Measurements from ENCODE around the gene GALNT16.

The GALNT16 gene

GRCh38 chr14:69349091-69349777 lies 89.3 kb downstream of the GALNT16 start:
- Histone ChIP-seq H3K9ac (ENCODE audit: low read depth in 1 of 2, low read length in 2 of 2) (no peak overlapping the region), H3K27me3 (ENCODE audit: control insufficient read depth in 1 of 2, insufficient read depth in 2 of 2, low read length in 2 of 2) (peaks cover 0 to 5% of the 10 kb centered on the region in 2 donors), H3K4me3 (ENCODE audit: low read depth in 1 of 2, low read length in 2 of 2) (no peak overlapping the region), H3K9me3 (ENCODE audit: control insufficient read depth in 1 of 2, low read length in 2 of 2) (no peaks in the 10 kb centered on the region), H3K27ac (ENCODE audit: low read depth, low read length) (no peak overlapping the region), H3K36me3 (ENCODE audit: control insufficient read depth in 1 of 2, insufficient read depth in 2 of 2, low read length in 2 of 2) (no peaks in the 10 kb centered on the region), H3K4me1 (ENCODE audit: control insufficient read depth in 1 of 2, insufficient read depth in 2 of 2, low read length in 2 of 2) (peaks cover 6 to 7% of the 10 kb centered on the region in 2 donors)

- H3K4me1 ChIP-seq (ENCODE audit: control insufficient read depth in 1 of 2, insufficient read depth in 2 of 2, low read length in 2 of 2) = peaks cover 15 to 19% of the 10 kb centered on the region in 2 donors
- H3K36me3 ChIP-seq (ENCODE audit: control insufficient read depth in 1 of 2, insufficient read depth in 2 of 2, low read length in 2 of 2) = no peaks in the 10 kb centered on the region
- no peaks in the 10 kb centered on the region for H3K9me3 ChIP-seq (ENCODE audit: control insufficient read depth in 1 of 2, low read length in 2 of 2)
- no peak overlapping the region for H3K4me3 ChIP-seq (ENCODE audit: low read depth in 1 of 2, low read length in 2 of 2)
- no peak overlapping the region for H3K9ac ChIP-seq (ENCODE audit: low read depth in 1 of 2, low read length in 2 of 2)
- H3K27me3 ChIP-seq (ENCODE audit: control insufficient read depth in 1 of 2, insufficient read depth in 2 of 2, low read length in 2 of 2) = peaks cover 0 to 5% of the 10 kb centered on the region in 2 donors
- no peak overlapping the region for H3K27ac ChIP-seq (ENCODE audit: low read depth, low read length)
Measured at GRCh38 chr14:69350892-69351291, 90.9 kb downstream of the GALNT16 start.

GRCh38 chr14:69351385-69351784 lies 91.4 kb downstream of the GALNT16 start:
- no peak overlapping the region for H3K27ac ChIP-seq (ENCODE audit: low read depth, low read length)

DNA sequence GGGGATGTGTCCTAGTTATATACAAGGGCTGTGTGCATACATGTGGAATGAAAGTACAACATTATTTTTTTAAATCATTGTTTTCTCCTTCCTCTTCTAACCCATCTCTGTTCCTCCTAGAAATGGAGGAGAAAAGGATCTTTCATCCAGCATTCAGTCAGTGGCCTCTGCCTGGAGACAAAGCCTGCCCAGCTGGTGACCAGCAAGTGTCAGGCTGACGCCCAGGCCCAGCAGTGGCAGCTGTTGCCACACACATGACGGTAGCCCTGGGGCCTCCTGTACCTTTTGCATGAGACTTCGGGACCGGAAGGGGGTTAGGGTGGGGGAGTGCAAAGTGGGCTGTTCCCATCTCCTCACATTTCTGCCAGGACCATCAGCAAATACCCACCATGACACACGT lies 92.0 kb downstream of the GALNT16 start:
- no peak overlapping the region for H3K9ac ChIP-seq (ENCODE audit: low read depth in 1 of 2, low read length in 2 of 2)
- H3K4me1 ChIP-seq (ENCODE audit: control insufficient read depth in 1 of 2, insufficient read depth in 2 of 2, low read length in 2 of 2) = peaks cover 15 to 19% of the 10 kb centered on the region in 2 donors
- H3K36me3 ChIP-seq (ENCODE audit: control insufficient read depth in 1 of 2, insufficient read depth in 2 of 2, low read length in 2 of 2) = no peaks in the 10 kb centered on the region
- H3K9me3 ChIP-seq (ENCODE audit: control insufficient read depth in 1 of 2, low read length in 2 of 2) = no peaks in the 10 kb centered on the region
- no peak overlapping the region for H3K27ac ChIP-seq (ENCODE audit: low read depth, low read length)
- peaks cover 0 to 5% of the 10 kb centered on the region in 2 donors for H3K27me3 ChIP-seq (ENCODE audit: control insufficient read depth in 1 of 2, insufficient read depth in 2 of 2, low read length in 2 of 2)
- no peak overlapping the region for H3K4me3 ChIP-seq (ENCODE audit: low read depth in 1 of 2, low read length in 2 of 2)

More at GRCh38 chr14:69351385-69351784, 91.4 kb downstream of the GALNT16 start:
- Histone ChIP-seq H3K9me3 (ENCODE audit: control insufficient read depth in 1 of 2, low read length in 2 of 2) (no peaks in the 10 kb centered on the region), H3K27me3 (ENCODE audit: control insufficient read depth in 1 of 2, insufficient read depth in 2 of 2, low read length in 2 of 2) (peaks cover 0 to 5% of the 10 kb centered on the region in 2 donors), H3K36me3 (ENCODE audit: control insufficient read depth in 1 of 2, insufficient read depth in 2 of 2, low read length in 2 of 2) (no peaks in the 10 kb centered on the region), H3K4me1 (ENCODE audit: control insufficient read depth in 1 of 2, insufficient read depth in 2 of 2, low read length in 2 of 2) (peaks cover 15 to 19% of the 10 kb centered on the region in 2 donors), H3K4me3 (ENCODE audit: low read depth in 1 of 2, low read length in 2 of 2) (no peak overlapping the region), H3K9ac (ENCODE audit: low read depth in 1 of 2, low read length in 2 of 2) (no peak overlapping the region)

GRCh38 chr14:69353168-69353567 lies 93.2 kb downstream of the GALNT16 start:
- no peaks in the 10 kb centered on the region for H3K27me3 ChIP-seq (ENCODE audit: control insufficient read depth in 1 of 2, insufficient read depth in 2 of 2, low read length in 2 of 2)
- H3K9me3 ChIP-seq (ENCODE audit: control insufficient read depth in 1 of 2, low read length in 2 of 2) = no peaks in the 10 kb centered on the region
- H3K36me3 ChIP-seq (ENCODE audit: control insufficient read depth in 1 of 2, insufficient read depth in 2 of 2, low read length in 2 of 2) = no peaks in the 10 kb centered on the region
- no peak overlapping the region for H3K27ac ChIP-seq (ENCODE audit: low read depth, low read length)
- H3K4me3 ChIP-seq (ENCODE audit: low read depth in 1 of 2, low read length in 2 of 2) = no peak overlapping the region
- no peak overlapping the region for H3K9ac ChIP-seq (ENCODE audit: low read depth in 1 of 2, low read length in 2 of 2)
- H3K4me1 ChIP-seq (ENCODE audit: control insufficient read depth in 1 of 2, insufficient read depth in 2 of 2, low read length in 2 of 2) = peaks cover 15 to 19% of the 10 kb centered on the region in 2 donors

DNA sequence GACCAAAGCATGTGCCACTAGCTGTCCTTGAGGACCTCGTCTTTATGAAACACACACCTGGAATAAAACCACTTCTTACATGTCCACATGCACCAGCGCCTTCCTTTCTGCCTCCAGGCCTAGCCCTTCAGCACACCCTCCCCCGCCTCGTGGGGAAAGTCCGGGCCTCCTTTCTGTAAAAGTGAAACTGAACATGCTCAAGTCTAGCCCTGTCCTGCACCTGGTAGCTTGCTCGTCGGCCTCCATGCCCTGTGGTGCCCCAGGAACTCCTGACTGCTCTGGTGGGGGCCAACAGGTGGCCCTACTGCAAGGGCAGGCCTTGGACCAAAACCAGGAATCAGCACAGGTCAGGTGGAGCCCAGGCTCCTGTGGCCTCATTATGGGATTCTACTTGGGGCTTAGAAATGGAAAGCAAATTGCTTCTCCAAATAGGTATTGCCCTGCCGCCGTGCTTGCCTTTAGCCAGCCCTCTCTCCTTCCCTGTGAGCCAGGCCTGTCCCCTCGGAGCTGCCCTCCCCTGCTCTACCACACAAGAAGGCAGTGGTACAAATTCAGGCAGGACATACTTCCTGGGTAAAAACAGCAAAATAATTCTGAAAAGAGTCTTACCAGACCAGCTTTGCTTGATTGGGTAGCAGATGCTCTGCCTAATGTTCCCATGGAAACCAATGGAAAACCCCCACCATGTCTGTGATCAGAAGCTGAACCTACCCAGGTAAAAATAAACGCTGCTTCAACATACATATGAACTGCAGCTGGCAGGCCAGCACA lies 94.6 kb downstream of the GALNT16 start:
- Histone ChIP-seq H3K9ac (ENCODE audit: low read depth in 1 of 2, low read length in 2 of 2) (peak overlapping the region; percentile 33 to 39), H3K36me3 (ENCODE audit: control insufficient read depth in 1 of 2, insufficient read depth in 2 of 2, low read length in 2 of 2) (no peaks in the 10 kb centered on the region), H3K9me3 (ENCODE audit: control insufficient read depth in 1 of 2, low read length in 2 of 2) (no peaks in the 10 kb centered on the region), H3K27me3 (ENCODE audit: control insufficient read depth in 1 of 2, insufficient read depth in 2 of 2, low read length in 2 of 2) (no peaks in the 10 kb centered on the region), H3K4me1 (ENCODE audit: control insufficient read depth in 1 of 2, insufficient read depth in 2 of 2, low read length in 2 of 2) (peaks cover 15 to 19% of the 10 kb centered on the region in 2 donors), H3K27ac (ENCODE audit: low read depth, low read length) (no peak overlapping the region), H3K4me3 (ENCODE audit: low read depth in 1 of 2, low read length in 2 of 2) (peak overlapping the region; percentile 15 to 46)

- no peak overlapping the region for H3K9ac ChIP-seq (ENCODE audit: low read depth in 1 of 2, low read length in 2 of 2)
- H3K4me3 ChIP-seq (ENCODE audit: low read depth in 1 of 2, low read length in 2 of 2) = no peak overlapping the region
- H3K36me3 ChIP-seq (ENCODE audit: control insufficient read depth in 1 of 2, insufficient read depth in 2 of 2, low read length in 2 of 2) = no peaks in the 10 kb centered on the region
- H3K4me1 ChIP-seq (ENCODE audit: control insufficient read depth in 1 of 2, insufficient read depth in 2 of 2, low read length in 2 of 2) = peaks cover 15 to 19% of the 10 kb centered on the region in 2 donors
- no peak overlapping the region for H3K27ac ChIP-seq (ENCODE audit: low read depth, low read length)
- no peaks in the 10 kb centered on the region for H3K27me3 ChIP-seq (ENCODE audit: control insufficient read depth in 1 of 2, insufficient read depth in 2 of 2, low read length in 2 of 2)
- no peaks in the 10 kb centered on the region for H3K9me3 ChIP-seq (ENCODE audit: control insufficient read depth in 1 of 2, low read length in 2 of 2)
Measured at GRCh38 chr14:69355154-69355597, 95.2 kb downstream of the GALNT16 start.

GRCh38 chr14:69355607-69356281 lies 95.8 kb downstream of the GALNT16 start:
- Histone ChIP-seq H3K9ac (ENCODE audit: low read depth in 1 of 2, low read length in 2 of 2) (no peak overlapping the region), H3K4me1 (ENCODE audit: control insufficient read depth in 1 of 2, insufficient read depth in 2 of 2, low read length in 2 of 2) (peaks cover 15 to 19% of the 10 kb centered on the region in 2 donors), H3K9me3 (ENCODE audit: control insufficient read depth in 1 of 2, low read length in 2 of 2) (no peaks in the 10 kb centered on the region), H3K27ac (ENCODE audit: low read depth, low read length) (no peak overlapping the region), H3K36me3 (ENCODE audit: control insufficient read depth in 1 of 2, insufficient read depth in 2 of 2, low read length in 2 of 2) (no peaks in the 10 kb centered on the region), H3K4me3 (ENCODE audit: low read depth in 1 of 2, low read length in 2 of 2) (no peak overlapping the region), H3K27me3 (ENCODE audit: control insufficient read depth in 1 of 2, insufficient read depth in 2 of 2, low read length in 2 of 2) (no peaks in the 10 kb centered on the region)

DNA sequence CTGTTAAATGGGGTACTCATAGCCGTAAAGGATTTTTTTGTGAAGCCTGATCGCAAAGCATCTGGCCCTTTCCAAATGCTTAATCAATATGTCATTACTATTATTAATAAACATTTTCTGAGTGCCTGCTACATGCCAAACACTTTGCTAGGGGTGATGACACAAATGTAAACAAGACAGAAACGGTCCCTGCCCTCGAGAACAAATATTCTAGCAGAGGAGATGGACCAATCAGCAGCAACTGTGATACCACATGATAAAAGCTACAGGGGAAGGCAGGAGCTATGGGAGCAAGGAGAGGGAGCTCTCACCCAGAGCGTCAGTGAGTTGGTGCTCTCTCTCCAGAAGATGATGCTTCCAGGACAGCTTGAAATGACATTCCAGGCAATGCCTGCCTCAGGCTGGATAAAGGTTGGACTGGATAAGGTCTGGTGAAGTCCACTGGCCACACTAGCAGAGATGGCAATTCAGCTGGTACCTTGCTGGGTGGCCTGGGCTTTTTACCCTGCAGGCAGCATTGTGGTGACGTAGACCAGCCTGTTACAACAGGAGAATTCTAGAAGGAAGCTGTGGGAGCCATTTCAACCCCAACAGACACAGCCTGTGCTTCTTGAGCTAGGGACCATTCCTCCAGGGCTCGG lies 97.1 kb downstream of the GALNT16 start:
- Histone ChIP-seq H3K27me3 (ENCODE audit: control insufficient read depth in 1 of 2, insufficient read depth in 2 of 2, low read length in 2 of 2) (no peaks in the 10 kb centered on the region), H3K9ac (ENCODE audit: low read depth in 1 of 2, low read length in 2 of 2) (no peak overlapping the region), H3K9me3 (ENCODE audit: control insufficient read depth in 1 of 2, low read length in 2 of 2) (no peaks in the 10 kb centered on the region), H3K36me3 (ENCODE audit: control insufficient read depth in 1 of 2, insufficient read depth in 2 of 2, low read length in 2 of 2) (no peaks in the 10 kb centered on the region), H3K4me1 (ENCODE audit: control insufficient read depth in 1 of 2, insufficient read depth in 2 of 2, low read length in 2 of 2) (peaks cover 15 to 19% of the 10 kb centered on the region in 2 donors), H3K27ac (ENCODE audit: low read depth, low read length) (no peak overlapping the region), H3K4me3 (ENCODE audit: low read depth in 1 of 2, low read length in 2 of 2) (no peak overlapping the region)
